Stimulated activated CD4-positive, alpha-beta T cell treated with anti-CD3 and anti-CD28 coated beads, Interleukin-1b, Interleukin-23, amount 100 ng/mL, for 48 hours (primary cell): ENCODE results near the gene ZNF821.
A peak's percentile ranks its signal among the peaks of the same experiment; 100 is the strongest.
"Not testable (repeated sequence)": the region's sequence is repeated elsewhere in the genome, so short reads cannot be mapped to it uniquely, and the experiment has no call there.

Experiments
- DNase-seq: peaks from one replicate; pipeline ENCODE4 v3.0.0-alpha.2; 2020

ZNF821 gene

GRCh38 chr16:71859762-71860521 lies 24.0 kb downstream of the ZNF821 start:
- no peak for DNase-seq

DNA sequence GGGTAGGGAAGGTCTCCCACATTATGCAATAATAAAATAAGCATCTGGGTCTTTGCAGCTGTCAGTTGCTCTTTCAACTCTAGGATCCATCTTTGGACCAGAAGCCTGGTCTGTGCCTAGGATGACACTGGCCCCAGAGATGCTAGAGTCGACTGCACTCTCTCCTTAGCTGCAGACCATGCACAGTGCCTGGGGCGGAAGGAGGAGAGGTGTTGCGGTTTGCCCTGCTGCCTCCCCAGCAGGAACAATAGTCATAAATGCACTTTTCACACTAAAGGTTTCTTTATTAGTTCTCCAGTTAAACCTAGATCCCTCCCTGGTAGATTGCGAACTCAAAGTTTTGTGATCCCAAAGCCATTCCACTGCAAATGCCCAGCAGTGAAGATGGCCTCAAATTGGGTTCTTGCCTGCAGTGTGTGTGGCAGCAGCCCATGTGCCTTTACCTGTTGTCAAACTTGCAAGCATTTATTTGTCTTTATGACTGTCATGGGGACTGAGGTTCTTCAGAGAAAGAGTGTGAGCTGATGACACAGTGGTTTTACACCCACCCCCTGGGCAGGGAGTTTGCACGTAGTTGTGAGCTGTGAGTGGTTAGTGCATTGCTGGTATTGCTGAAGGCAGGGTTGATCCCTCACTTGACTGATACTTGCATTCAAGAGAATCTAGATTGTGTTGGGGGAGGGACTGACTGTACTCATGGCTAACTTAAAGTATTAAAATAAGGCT lies 27.9 kb downstream of the ZNF821 start:
- peak; percentile 52 for DNase-seq

GRCh38 chr16:71854369-71854948 lies 29.5 kb downstream of the ZNF821 start:
- no peak for DNase-seq

DNA sequence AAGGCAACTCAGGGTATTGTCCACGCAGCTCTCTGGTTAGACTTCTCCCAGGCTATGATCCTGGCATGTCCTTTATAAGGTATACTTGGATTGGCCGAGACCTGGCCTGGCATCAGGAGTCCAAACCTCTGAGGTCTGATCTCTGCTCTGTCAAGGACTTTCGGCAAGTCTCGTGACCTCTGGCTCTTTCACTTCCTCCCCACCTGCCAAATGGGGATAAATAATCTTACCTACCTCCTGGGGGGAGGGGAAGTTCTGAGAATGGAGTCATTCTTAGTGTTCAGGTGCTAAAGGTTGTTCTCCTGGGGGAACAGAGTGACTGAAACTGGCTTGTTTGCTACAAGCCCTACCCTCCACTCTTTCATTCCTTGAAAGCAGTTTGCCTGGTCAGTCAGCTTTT lies 30.6 kb downstream of the ZNF821 start:
- DNase-seq: no peak

DNA sequence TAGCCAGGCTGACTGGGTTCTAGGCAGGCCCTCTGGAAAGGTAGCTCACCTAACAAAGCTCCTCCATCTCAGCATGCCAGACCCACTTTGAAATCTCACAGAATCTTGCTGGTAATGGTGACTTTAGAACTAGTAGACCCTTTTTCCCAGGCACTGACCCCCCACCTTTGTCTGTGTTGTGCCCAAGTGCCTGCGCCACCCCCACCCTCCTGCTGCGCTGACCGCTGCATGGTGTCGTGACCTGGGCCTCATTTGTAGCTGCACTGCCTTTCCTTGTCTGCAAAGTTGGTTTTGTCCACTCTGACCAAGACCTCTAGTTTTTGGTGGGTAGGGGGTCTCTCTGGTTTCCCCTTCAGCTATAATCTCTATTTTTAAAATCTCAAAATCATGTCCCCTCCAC lies 31.4 kb downstream of the ZNF821 start:
- no peak for DNase-seq

GRCh38 chr16:71852158-71852557 lies 31.8 kb downstream of the ZNF821 start:
- DNase-seq: no peak

DNA sequence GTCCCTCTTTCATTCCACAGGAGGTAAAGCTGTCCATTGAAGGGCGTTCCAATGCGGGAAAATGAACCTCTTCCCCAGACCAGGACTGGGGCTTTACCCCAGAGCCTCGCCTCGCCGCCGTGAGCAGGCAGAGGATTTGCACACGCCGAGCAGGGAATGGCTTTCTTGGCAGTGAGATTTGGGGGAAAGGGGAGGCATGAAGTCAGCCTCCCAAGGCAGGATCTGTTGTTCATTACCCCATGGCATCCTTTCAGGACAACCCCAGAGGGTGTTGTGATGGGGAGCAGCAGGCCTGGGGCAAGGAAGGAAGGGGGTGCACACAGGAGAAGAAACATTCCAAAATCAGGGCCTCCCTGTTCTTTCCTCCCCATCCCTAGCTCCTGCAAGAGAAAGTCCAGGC lies 32.2 kb downstream of the ZNF821 start:
- DNase-seq: no peak

GRCh38 chr16:71848622-71849021 lies 35.4 kb downstream of the ZNF821 start:
- no peak for DNase-seq

DNA sequence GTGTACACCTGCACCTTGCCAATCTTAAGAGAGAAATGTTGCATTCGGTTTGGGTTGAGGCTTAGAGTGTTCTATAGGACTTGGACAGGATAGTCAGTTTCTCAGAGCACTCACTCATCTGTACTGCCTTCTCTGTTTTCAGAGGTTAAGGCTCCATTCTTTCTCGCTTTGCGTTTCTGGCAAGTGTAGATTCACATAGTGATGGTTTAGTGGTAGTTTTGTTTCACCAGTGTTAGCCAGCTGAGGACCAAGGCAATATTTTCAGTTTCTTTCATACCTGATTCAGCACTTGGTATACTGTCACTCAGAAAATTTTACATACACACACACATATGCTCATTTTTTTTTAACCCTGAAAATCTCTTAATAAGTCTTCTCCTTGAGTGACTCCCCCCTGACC lies 36.9 kb downstream of the ZNF821 start:
- no peak for DNase-seq

DNA sequence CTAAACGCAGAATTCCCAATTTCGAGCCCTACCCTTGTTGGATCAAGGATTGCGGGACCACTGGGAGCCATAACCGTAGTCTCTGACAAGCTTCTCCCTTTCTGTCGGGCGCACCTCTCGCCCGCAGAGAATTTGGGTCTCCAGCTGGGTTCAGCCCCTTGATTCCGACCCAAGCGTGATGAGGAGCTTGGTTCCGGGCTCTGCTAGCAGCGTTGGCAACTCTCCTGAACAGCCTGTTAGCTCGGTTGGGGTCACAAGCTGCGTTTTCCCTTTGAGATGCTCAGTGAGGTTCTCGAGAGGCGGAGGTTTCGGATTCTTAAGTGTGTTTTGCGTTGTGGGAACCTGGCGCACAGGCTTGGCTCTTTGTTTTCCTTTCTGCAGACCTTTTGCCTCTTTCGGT lies 37.6 kb downstream of the ZNF821 start:
- DNase-seq: peak; percentile 5

DNA sequence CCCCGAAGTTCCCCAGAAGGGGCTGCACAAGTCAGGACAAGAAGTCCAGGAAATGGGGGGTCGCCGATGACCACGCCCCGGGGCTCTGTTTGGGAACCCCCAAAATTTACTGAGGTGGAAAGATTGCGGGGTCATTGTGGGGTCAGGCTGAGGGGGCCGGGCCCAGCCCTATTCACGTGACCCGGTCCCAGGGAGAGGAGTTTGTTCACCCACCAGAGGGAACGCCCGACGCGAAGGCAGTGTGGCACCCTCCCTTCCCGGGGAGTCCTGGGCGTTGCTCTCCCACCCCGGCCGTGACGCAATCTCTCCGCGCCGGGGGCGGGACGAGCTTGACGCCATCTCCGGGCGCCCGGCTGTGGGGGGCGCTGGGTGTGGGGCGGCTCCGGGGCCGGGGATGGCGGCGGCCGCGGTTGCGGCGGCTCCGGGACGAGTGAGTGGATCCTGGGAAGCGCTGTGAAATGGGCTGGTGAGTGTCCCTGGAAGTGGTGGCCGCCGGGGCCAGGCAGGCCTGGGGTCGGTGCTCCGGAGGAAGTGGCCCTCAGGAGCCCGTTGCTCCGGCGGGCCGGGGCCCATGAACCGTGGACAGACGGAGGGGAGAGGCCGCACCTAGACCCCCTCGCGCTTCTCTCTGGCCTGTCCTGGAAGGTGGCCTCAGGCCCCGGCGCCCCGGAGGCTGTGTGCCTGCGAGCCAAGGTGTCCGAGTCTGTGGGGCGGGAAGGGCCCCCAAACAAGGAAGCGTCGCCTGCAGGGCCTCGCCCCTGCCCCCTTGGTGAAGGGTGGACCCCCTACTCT lies 38.1 kb downstream of the ZNF821 start, which contains the start of gene ATXN1L:
Gene ATXN1L (plus strand): TSS at position 338 of the 792 bp plus-strand sequence. CDS start 3,765 bp downstream, outside the sequence.
- DNase-seq: peak; percentile 93

GRCh38 chr16:71843572-71843971 lies 40.4 kb downstream of the ZNF821 start:
- DNase-seq: no peak

GRCh38 chr16:71840052-71840451 lies 43.9 kb downstream of the ZNF821 start:
- no peak for DNase-seq

DNA sequence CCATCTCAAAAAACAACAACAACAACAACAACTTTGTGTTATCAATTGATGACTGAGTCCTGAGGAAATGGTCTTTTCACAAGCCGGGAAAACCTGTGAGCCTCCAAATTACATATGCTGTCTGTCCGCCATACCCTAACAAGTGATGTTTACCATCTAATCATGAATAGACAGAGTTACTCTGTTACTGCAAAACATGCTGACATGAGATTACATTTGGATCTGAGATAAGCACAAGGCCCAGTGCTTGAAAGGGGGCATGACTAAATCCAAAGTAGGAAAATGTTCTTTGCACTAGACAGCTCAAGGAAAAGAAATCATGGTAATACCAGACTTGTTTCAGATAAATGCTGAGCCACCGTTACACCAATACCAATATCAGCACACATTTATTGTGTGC lies 46.8 kb downstream of the ZNF821 start:
- no peak for DNase-seq

- DNase-seq: no peak
Measured at GRCh38 chr16:71834291-71834690, 49.7 kb downstream of the ZNF821 start.

DNA sequence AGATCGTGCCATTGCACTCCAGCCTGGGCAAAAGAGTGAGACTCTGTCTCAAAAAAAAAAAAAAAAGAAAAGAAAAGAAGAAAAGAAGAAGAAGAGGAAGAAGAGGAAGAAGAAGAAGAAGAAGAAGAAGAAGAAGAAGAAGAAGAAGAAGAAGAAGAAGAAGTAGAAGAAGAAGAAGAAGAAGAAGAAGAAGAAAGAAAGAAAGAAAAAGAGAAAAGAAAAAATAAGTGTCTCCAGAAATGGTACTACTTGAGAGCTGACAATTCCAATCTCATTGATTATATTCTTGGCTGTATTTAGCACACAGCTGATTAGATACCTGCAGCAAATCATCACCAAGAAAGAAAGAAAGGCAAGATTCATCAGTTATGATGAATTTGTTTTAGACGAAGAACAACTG lies 51.9 kb downstream of the ZNF821 start:
- DNase-seq: not testable (repeated sequence)

- not testable (repeated sequence) for DNase-seq
Measured at GRCh38 chr16:71831698-71832097, 52.3 kb downstream of the ZNF821 start.

DNA sequence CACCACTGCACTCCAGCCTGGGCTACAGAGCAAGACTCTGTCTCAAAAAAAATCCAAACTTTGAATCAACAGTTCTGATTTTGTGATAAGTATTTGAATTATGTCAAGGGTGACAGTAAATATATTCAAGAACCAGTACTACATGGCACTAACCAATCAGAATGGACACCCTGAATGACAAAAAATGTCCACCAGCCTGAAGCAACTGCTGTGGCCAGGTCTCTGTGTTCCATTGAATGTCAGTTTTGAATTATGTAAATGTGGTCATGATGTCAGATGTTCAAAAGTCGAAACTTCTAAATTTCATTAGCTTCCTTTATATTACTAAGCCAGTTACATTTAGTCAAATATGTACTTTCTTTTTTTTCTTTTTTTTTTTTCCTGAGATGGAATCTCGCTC lies 53.6 kb downstream of the ZNF821 start:
- DNase-seq: no peak

DNA sequence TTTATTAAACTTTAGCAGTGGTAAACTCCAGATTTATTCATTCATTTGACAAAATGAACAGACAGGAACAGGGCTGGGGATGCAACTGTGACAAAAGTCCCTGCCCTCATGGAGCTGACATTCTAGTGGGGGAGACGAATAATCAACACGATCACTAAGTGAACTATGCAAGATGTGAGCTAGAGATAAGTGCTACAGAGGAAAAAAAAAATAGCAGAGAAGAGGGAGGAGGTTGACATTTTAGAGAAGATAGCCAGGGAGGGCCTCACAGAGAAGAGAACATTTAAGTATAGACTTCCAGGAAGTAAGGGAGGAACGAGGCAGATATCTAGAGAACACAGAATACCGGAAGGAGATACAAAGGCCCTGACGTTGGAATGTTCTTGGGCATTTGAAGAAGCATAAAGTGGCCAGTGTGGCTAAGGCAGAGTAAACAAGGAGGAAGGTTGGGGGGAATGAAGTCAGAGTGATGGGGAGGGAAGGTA lies 57.4 kb downstream of the ZNF821 start:
- DNase-seq: no peak

DNA sequence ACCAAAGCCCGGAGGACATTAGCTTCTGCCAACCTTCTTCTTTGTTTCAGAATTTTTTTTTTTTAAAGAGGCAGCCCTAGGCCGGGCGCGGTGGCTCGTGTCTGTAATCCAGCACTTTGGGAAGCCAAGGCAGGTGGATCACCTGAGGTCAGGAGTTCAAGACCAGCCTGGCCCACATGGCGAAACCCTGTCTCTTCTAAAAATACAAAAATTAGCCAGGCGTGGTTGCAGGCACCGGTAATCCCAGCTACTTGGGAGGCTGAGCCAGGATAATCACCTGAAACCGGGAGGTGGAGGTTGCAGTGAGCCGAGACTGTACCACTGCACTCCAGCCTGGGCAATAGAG lies 66.9 kb downstream of the ZNF821 start:
- not testable (repeated sequence) for DNase-seq

DNA sequence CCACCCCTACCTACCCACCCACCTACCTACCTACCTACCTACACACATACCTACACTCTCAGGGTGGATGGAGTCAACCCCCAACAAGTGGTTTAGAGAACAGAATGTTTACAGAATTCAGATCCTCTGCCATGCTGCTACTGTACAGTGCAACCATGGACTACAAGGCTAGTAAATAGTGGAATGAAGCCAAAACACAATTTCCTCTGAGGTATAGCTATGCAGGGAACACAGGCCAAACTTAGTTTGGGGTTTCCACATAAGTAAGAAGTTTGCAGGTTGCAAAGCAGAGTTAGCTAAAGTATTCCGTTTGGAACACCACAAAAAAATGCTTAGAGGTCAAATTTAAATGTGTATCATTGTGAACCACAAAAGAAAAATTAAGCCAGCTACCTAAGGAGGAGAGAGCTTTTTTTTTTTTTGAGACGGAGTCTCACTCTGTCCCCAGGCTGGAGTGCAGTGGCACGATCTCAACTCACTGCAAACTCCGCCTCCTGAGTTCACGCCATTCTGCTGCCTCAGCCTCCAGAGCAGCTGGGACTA lies 72.7 kb downstream of the ZNF821 start:
- no peak for DNase-seq

- peak; percentile 16 for DNase-seq
Measured at GRCh38 chr16:71810155-71810530, 73.8 kb downstream of the ZNF821 start.
